DMS 273 (cell line): ENCODE measurements around the gene COMP.

ENCODE experiments used
- DNase-seq: peaks from one replicate; lab custom pipeline; 2025; ENCODE audit not compliant: unreplicated experiment; lab: John Stamatoyannopoulos, UW

COMP gene

GRCh38 chr19:18770663-18771327, 20.3 kb downstream of the COMP start:
- no peak for DNase-seq

GRCh38 chr19:18769989-18770528, 21.0 kb downstream of the COMP start:
- no peak for DNase-seq

GRCh38 chr19:18768997-18769891, 21.9 kb downstream of the COMP start:
- no peak for DNase-seq

- no peak for DNase-seq
Measured at GRCh38 chr19:18768046-18768771, 22.9 kb downstream of the COMP start.

GRCh38 chr19:18765224-18765623, 25.9 kb downstream of the COMP start:
- no peak for DNase-seq

- DNase-seq, result no peak
Measured at GRCh38 chr19:18764591-18765051, 26.5 kb downstream of the COMP start.

GRCh38 chr19:18763674-18764590, 27.2 kb downstream of the COMP start:
- peak; percentile 94 for DNase-seq

- peak; percentile 99 for DNase-seq
Measured at GRCh38 chr19:18762125-18763023, 28.7 kb downstream of the COMP start.

GRCh38 chr19:18761531-18762110, 29.5 kb downstream of the COMP start:
- DNase-seq, result peak; percentile 75

GRCh38 chr19:18760440-18761383, 30.4 kb downstream of the COMP start:
- no peak for DNase-seq

- no peak for DNase-seq
Measured at GRCh38 chr19:18759995-18760426, 31.1 kb downstream of the COMP start.

GRCh38 chr19:18759304-18759994, 31.7 kb downstream of the COMP start:
- DNase-seq, result no peak

- DNase-seq, result no peak
Measured at GRCh38 chr19:18756896-18757295, 34.2 kb downstream of the COMP start.

GRCh38 chr19:18754501-18754900, 36.6 kb downstream of the COMP start:
- DNase-seq, result no peak

- no peak for DNase-seq
Measured at GRCh38 chr19:18751571-18751970, 39.5 kb downstream of the COMP start.

- DNase-seq, result no peak
Measured at GRCh38 chr19:18750295-18750970, 40.7 kb downstream of the COMP start.
